Erythroblast (primary cell): Measurements from ENCODE around the gene PRPSAP1.

Experiments
- DNase-seq, 2 experiments: peaks; one replicate each; lab custom pipeline; 2025; lab: John Stamatoyannopoulos, UW
- GATA1 ChIP-seq: IDR thresholded peaks from 2 replicates; pipeline ENCODE4 v1.6.1; 2011; ENCODE audit warnings: low read depth, mild to moderate bottlenecking, control low read depth, low read length, moderate library complexity
- POLR2A ChIP-seq: IDR thresholded peaks from 2 replicates; pipeline ENCODE4 v1.6.1; 2011; ENCODE audit warnings: mild to moderate bottlenecking, low read length

The PRPSAP1 gene

DNA sequence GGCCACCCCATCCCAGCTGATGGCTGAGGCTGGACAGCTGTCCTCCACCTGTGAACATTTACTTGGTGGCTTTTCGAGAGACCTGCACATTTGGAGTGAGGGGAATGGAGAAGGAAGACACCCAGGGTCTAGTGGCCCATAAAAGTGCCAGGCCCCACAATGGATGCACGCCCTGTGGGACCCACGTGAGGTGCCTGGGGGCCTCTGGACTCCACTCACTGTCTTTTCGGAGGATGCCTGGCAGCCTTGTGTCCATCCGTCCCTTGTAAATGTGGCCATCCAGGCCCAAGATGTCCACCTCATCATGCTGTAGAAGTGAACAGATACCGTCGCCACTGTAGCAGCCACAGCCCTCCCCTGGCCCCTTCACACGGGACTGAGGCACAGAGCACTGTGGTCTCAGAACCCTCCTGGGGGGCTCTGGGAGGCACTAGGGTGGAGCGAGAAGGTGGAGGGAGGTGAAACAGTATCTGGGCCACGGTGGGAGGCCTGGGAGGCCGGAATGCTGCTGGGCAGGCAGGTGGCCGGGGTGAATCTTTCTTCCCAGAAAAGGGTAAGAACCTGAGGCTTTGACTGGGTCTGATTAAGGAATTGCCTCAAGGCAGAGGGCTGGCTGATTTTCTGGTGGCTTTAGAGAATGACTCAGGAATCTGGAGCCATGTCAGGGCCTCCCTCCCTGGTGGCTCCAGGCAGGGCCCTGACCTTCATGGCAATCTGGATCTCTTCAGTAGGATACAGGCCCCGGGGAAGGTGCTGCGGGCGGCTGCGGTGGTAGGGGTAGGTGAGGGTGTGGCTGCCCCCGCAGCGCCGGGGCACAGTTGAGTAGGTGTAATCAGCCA lies 77.0 kb downstream of the PRPSAP1 start:
- TF ChIP-seq GATA1 (no peak), POLR2A (no peak)
- no peak for DNase-seq

DNA sequence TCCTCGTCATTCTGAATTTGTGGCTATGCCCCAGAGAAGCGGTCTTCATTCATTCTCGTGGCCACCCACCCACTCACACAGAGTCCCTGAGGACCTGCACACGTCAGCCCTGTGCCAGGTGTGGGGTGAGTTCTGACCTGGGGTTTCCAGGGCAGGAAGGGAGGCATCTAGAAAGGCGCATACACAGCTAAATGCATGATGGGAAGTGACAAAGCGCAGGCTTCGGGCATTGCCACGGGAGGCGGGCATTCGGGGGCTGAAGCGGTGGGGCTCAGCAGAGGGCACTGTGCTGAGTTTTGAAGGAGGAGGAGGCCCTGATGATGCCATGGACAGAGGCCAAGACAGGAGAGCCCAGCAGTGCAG lies 77.7 kb downstream of the PRPSAP1 start:
- DNase-seq, result no peak
- TF ChIP-seq GATA1 (no peak), POLR2A (no peak)

DNA sequence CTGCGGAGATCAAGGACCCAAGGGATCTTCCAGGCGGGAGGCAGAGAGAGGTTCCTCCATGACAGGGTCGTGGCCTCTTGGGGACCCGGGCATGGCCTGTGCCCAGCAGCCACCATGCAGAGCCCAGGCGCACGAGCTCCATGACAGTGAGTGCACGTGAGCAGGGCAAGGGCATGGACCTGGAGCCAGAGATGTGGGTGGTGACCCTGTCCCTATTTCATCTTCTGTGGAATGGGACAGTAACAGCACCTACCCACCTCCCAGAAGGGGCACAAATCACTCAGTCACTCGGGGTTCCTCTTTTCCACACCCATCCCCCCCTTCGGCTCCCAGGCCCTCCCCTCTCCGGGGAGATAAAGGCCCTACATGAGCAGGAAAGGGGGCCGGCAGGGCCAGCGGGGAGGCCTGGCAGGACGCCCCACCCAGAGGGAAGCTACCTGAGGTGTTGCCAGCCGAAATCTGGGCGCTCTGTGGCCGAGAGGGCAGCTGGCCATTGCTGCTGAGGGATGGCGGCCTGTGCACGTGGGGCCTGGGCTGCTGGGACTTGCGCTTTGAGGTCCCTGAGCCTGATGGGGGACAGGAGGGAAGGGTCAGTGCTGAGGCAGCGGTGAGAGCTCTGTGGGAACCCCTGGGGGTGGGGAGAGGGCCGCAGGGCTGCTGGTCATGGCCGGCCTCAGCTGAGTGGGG lies 78.2 kb downstream of the PRPSAP1 start:
- TF ChIP-seq GATA1 (no peak), POLR2A (no peak)
- no peak for DNase-seq

DNA sequence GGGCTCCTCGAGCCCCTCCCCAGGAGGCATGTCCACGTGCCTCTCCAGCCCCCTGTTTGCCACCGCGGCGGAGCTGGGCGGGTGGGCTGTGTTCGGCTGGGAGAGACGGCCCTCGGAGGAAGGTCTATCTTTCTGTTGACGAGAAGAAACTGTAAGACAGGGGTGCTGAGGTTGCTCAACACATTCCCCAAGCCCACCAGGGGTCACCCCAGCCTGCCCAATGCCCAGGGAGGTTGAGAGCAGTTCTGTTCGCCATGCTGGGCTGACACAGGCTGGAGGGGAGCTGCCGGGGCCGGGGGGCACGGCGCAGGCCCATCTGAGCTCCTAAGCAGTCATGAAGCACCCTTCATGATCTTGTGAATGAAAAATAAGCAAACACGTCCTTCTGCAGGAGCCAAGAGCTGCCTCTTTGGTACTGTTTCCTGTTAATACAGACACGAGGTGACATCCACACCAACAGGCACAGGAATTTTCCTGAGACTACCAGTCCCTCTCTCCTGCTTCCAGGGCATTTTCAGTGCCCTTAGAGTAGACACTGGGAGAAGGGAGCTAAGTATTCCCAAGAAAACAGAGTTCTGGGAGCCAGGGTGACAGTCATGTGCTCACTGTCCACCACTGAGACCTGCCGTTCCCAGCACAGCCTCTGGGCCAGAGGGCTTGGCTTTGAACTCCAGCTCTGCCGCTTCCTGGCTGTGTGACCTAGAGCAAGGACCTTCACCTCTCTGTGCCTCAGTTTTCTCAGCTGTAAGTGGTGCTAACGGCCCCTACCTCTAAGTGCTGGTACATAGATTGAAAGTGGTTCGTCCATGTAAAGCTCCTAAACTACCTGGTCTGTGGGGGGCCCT lies 79.4 kb downstream of the PRPSAP1 start:
- no peak for DNase-seq
- TF ChIP-seq GATA1 (no peak), POLR2A (no peak)

DNA sequence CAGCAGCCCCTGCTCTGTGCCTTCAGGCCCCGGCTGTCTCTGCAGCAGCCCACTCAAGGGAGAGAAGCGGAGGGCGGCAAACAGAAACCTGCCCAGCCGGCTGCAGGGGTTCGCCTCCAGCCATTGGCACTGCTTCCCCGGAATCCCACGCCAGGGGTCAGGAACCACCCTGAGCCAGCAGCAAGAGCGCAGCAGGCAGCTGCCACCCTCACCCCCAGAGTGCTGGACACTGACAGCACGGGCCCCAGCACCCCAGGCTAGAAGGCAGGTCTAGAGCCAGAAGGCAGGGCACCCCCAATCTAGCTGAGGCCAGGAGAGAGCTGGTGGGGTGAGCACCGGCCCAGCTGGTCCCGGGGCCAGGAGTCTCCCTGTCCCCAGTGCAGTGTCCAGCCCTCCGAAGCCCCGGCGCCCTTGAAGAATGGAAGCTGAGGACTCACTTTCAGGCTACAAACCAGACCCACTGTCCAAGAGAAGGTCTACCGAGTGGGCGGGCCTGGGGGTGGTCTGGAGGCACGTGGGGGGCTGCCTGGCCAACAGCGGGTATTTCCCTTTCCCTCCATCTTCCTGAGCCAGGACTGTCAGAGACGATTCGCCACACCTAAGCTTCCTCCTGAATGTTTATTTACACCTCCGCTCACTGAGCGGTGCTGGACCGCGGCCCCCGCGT lies 80.1 kb downstream of the PRPSAP1 start:
- DNase-seq, result no peak
- TF ChIP-seq GATA1 (no peak), POLR2A (no peak)

DNA sequence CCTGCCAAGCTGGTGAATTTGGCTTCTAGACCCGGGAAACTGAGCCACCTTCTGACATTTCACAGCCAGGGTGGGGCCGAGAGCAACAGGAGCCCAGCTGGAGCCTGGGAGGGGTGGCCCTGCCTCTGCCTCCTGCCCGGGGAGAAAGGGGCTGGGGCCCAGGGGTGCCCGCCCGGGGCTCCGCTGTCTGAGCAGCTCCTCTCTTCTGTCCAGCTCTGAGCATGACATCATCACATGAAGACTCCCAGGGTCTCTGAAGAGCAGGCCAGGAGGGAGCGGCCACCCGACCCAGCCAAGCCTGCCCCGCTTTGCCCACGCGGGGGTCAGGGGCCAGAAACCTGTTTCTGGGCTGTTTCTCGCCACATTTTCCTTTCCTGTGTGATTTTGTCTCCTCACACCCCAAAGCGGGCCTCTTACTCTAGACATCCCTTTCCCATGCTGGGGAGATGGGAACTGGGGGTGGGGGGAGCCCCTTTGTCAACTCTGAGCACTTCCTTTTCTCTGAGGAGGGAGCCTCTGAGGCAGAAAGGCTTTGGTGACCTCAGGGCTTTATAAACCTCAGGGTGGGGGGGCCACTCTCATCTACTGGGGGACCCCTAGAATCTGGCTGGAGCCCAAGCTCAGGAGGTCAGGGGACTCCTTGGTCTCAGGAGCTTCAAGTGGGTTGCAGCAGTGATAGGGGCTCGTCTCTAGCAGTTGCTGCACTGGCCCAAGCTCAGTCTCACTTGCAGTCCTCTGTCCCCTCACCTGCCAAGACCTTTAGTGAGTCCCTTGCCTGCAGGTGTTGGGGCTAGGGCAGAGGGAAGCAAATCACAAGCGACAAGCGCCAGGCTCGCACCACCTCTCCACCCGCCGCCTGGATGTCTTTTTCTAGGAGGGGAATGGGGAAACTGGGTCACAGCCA lies 80.9 kb downstream of the PRPSAP1 start:
- TF ChIP-seq POLR2A (no peak), GATA1 (no peak)
- no peak for DNase-seq

DNA sequence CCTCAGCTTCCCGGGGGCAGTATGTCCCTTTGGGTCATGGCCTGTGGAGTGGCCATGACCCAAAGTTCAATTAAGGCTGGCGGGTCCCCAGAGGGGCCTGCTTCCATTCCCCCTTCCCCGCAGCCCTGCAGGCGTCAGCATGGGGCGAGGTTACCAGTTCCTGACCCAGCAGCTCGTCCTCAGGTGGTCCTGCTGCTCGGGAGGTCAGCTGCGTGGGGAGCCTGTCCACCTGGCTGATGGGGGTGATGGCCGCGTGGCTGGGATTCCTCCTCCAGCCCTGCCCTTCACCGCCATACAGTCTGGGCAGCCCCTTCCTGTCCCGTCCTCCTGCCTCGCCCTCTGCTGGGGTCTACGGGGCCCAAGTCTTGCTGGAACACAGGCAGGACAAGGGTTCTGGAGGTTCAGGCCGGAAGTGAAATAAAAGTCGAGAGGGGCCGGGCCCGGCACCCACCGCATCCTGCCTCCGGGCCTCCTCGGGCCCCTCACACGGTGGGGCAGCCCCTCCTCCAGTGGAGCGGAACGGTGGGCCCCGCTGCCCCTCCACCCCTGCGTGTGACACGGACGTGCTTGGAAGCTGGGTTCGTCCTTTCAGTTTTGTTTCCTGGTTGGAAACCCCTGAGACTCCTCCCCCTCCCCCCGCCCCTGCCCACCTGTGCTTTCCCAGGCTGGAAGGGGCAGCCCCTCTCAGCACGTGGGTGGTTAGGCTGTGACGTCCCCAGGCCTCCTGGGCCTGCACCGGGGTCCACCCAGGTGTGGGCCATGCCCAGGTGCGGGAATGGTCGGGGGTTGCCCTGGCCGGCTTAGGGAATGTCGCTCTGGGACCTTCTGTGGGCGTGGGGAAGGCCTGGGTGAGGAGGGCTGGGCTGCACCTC lies 81.8 kb downstream of the PRPSAP1 start:
- peak; percentile 33 for TF ChIP-seq POLR2A
- no peak for TF ChIP-seq GATA1
- no peak for DNase-seq

DNA sequence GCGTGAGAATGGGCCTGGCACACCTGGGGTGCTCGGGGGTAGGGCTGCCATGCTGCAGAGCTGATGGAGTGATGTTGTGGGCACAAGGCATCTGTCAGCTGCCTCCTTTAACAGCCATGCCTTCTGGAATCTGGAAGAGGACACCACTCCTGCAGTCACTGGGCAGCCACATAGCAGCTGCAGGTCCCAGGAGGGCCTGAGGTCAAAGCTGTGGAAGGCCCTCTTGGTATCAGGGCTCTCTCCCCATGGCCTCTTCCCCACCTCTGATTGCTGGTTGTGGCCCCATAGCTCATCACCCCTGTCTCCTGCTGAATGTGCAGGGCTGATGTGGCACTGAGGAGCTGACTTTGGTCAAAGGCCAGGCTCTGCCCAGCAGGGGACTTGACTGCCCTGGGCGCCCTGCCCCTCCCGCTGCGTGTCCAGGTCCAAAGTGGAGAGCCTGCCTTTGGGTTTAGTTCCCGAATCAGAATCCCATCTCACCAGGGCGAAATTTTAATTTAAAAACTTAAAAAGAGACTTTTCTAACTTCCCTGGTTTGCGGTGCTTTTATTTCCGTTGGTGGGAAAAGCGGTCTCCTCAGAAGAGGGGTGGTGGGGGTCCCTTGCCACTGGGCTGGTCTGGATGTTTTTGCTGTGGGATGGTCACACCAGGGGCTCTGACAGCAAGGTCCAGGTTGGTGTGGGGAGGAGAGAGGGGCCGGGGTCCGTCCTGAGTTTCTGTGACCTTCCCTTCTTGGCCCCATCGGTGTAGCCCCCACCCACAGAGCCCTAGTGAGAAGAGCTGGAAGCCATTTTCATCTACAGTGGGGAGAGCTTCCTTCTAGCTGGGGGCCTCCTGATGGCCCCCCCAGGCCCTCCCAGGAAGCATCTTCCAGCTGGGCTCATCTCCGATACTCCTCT lies 82.7 kb downstream of the PRPSAP1 start:
- DNase-seq, result no peak

DNA sequence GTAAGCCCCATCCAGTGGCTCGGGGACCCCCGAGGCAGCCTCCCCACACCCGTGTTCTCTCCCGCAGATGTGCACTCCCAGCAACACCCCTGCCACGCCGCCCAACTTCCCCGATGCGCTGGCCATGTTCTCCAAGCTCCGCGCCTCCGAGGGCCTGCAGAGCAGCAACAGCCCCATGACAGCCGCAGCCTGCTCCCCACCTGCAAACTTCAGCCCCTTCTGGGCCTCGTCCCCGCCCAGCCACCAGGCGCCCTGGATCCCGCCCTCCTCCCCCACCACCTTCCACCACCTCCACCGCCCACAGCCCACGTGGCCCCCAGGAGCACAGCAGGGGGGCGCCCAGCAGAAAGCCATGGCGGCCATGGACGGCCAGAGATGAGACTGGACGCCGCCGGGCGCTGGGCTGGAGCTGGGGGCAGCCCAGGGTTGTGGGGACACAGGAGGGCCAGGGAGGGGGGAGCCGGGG lies 83.6 kb downstream of the PRPSAP1 start:
- no peak for TF ChIP-seq GATA1
- no peak for TF ChIP-seq POLR2A
- no peak for DNase-seq

More for the DNA sequence above, 82.7 kb downstream of the PRPSAP1 start:
- TF ChIP-seq GATA1, result no peak
- no peak for TF ChIP-seq POLR2A
